Right atrium auricular region (tissue), 2 donors: ENCODE measurements around the gene IGFL3. TPM values are rescaled to one million over a fixed set of nuclear protein-coding genes. Genes with fewer than 3 reads are reported as not detected.
"Not testable (repeated sequence)": the region's sequence is repeated elsewhere in the genome, so short reads cannot be mapped to it uniquely, and the experiment has no call there.

Experiments
- DNase-seq: peaks from one replicate; pipeline ENCODE4 v3.0.0-alpha.2; 2019; ENCODE audit warnings: low spot score
- H3K27ac ChIP-seq, 2 donors: fragments of 200-600 bp; sonication (generic); 1 replicate in 1 of 2; 2 replicates in 1 of 2; pipeline ENCODE4 v1.5.1; 2016 to 2019
- H3K27me3 ChIP-seq, 2 donors: fragments of 200-600 bp; sonication (generic); one replicate each; pipeline versions ENCODE4 v1.5.1 to v1.6.0; 2017 to 2019
- H3K36me3 ChIP-seq: fragments of 200-600 bp; sonication (generic); one replicate; pipeline ENCODE4 v1.5.1; 2016
- H3K4me1 ChIP-seq, 2 donors: fragments of 200-600 bp; sonication (generic); one replicate each; pipeline versions ENCODE4 v1.5.1 to v1.6.0; 2017 to 2019
- H3K4me3 ChIP-seq, 2 donors: fragments of 200-600 bp; sonication (generic); 1 replicate in 1 of 2; 2 replicates in 1 of 2; pipeline ENCODE4 v1.5.1; 2017 to 2019; ENCODE audit warnings: mild to moderate bottlenecking in 1 of 2, moderate library complexity in 1 of 2
- H3K9me3 ChIP-seq, 2 donors: fragments of 200-600 bp; sonication (generic); one replicate each; pipeline ENCODE4 v1.5.1; 2019
- CTCF ChIP-seq, 2 donors: fragments of 200-600 bp; sonication (generic); IDR thresholded peaks; one replicate each; pipeline ENCODE4 v1.5.1; 2019; ENCODE audit warnings: antibody characterized with exemption in 2 of 2
- total RNA-seq, 2 donors: library from RNA; depleted of rRNA; stranded (reverse); fragments of >200 nt; gene quantifications; one replicate each; pipeline ENCODE4 v1.1.0, GENCODE V29; 2016

IGFL3 gene
- total RNA-seq, 2 donors from 2014 or later, result not detected

- not testable (repeated sequence) for H3K27ac ChIP-seq, H3K4me1 ChIP-seq, H3K36me3 ChIP-seq, DNase-seq, H3K4me3 ChIP-seq
- Histone ChIP-seq H3K27me3 (peaks cover 10 to 23% of the 10 kb centered on the region in 2 donors), H3K9me3 (peaks cover 0 to 10% of the 10 kb centered on the region in 2 donors)
- TF ChIP-seq CTCF (IDR thresholded peaks at IDR 0.05), result peak in 1 of 2 donors; percentile 45
These were observed 45.7 kb downstream of the IGFL3 start for GRCh38 chr19:46078573-46079332.

- no peak for DNase-seq
- no peaks in the 10 kb centered on the region for H3K36me3 ChIP-seq
- H3K4me3 ChIP-seq, result no peak overlapping the region
- H3K27me3 ChIP-seq, result peaks cover 10 to 23% of the 10 kb centered on the region in 2 donors
- no peak overlapping the region for H3K27ac ChIP-seq
- no peak for TF ChIP-seq CTCF (IDR thresholded peaks at IDR 0.05)
- peaks cover 0 to 8% of the 10 kb centered on the region in 2 donors for H3K4me1 ChIP-seq
- H3K9me3 ChIP-seq, result peaks cover 0 to 10% of the 10 kb centered on the region in 2 donors
These were observed 46.7 kb downstream of the IGFL3 start for GRCh38 chr19:46077815-46078167.

- DNase-seq, result no peak
- peak; percentile 24 to 66 for TF ChIP-seq CTCF (IDR thresholded peaks at IDR 0.05)
- H3K27me3 ChIP-seq, result peaks cover 10 to 23% of the 10 kb centered on the region in 2 donors
These were observed 47.3 kb downstream of the IGFL3 start for GRCh38 chr19:46076951-46077814.

GRCh38 chr19:46076031-46076880 lies 48.2 kb downstream of the IGFL3 start:
- peaks cover 10 to 23% of the 10 kb centered on the region in 2 donors for H3K27me3 ChIP-seq
- peaks cover 0 to 8% of the 10 kb centered on the region in 2 donors for H3K4me1 ChIP-seq
- H3K9me3 ChIP-seq, result peaks cover 0 to 10% of the 10 kb centered on the region in 2 donors
- H3K36me3 ChIP-seq, result no peaks in the 10 kb centered on the region
- no peak overlapping the region for H3K4me3 ChIP-seq
- no peak for DNase-seq
- no peak for TF ChIP-seq CTCF (IDR thresholded peaks at IDR 0.05)
- no peak overlapping the region for H3K27ac ChIP-seq

More at GRCh38 chr19:46076951-46077814, 47.3 kb downstream of the IGFL3 start:
- H3K36me3 ChIP-seq, result no peaks in the 10 kb centered on the region
- H3K27ac ChIP-seq, result no peak overlapping the region
- H3K4me1 ChIP-seq, result peaks cover 0 to 8% of the 10 kb centered on the region in 2 donors
- peak overlapping the region in 1 of 2 donors; percentile 8 for H3K4me3 ChIP-seq
- H3K9me3 ChIP-seq, result peaks cover 0 to 10% of the 10 kb centered on the region in 2 donors

GRCh38 chr19:46073268-46073922 lies 51.1 kb downstream of the IGFL3 start:
- H3K4me3 ChIP-seq, result no peak overlapping the region
- DNase-seq, result no peak
- peaks cover 10 to 22% of the 10 kb centered on the region in 2 donors for H3K27me3 ChIP-seq
- no peak for TF ChIP-seq CTCF (IDR thresholded peaks at IDR 0.05)
- peaks cover 0 to 8% of the 10 kb centered on the region in 2 donors for H3K4me1 ChIP-seq
- no peak overlapping the region for H3K27ac ChIP-seq
- H3K9me3 ChIP-seq, result peaks cover 0 to under 1% of the 10 kb centered on the region in 2 donors
- no peaks in the 10 kb centered on the region for H3K36me3 ChIP-seq
